LNCaP clone FGC (cell line): ENCODE measurements around the gene FBLN1.

Experiments used
- DNase-seq: peaks from one replicate; pipeline ENCODE4 v3.0.0-alpha.2; 2011; ENCODE audit warnings: low read depth
- H3K4me3 ChIP-seq: 2 replicates; pipeline ENCODE4 v1.5.1; 2011; ENCODE audit warnings: mild to moderate bottlenecking, low read depth, low read length, control low read depth
- TF ChIP-seq, protein P1 (sequence below): IDR thresholded peaks from 2 replicates; pipeline ENCODE4 v1.5.1; 2012; ENCODE audit warnings: mild to moderate bottlenecking; ENCODE audit not compliant: control insufficient read depth, insufficient read depth; ENCODE audit errors: extremely low read depth

FBLN1 gene

DNA sequence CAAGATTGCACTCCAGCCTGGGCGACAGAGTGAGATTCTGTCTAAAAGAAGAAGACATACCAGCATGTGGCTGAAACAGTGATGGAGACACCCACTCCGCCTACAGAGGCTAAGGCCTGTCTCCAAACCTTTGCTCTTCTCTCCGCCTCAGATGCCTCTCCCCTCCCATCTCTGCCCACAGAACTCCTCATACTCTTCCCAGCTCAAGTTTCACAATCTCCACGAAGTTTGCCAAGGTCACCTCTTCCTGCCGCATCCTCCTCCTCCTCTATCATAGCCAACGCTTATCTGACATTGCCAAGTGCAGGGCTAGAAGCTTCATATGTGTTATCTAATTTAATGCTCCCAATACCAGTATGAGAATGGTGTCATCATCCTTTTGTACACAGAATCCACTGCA, 25.9 kb upstream of the FBLN1 start:
- no peak for DNase-seq
- TF ChIP-seq, protein P1, sequence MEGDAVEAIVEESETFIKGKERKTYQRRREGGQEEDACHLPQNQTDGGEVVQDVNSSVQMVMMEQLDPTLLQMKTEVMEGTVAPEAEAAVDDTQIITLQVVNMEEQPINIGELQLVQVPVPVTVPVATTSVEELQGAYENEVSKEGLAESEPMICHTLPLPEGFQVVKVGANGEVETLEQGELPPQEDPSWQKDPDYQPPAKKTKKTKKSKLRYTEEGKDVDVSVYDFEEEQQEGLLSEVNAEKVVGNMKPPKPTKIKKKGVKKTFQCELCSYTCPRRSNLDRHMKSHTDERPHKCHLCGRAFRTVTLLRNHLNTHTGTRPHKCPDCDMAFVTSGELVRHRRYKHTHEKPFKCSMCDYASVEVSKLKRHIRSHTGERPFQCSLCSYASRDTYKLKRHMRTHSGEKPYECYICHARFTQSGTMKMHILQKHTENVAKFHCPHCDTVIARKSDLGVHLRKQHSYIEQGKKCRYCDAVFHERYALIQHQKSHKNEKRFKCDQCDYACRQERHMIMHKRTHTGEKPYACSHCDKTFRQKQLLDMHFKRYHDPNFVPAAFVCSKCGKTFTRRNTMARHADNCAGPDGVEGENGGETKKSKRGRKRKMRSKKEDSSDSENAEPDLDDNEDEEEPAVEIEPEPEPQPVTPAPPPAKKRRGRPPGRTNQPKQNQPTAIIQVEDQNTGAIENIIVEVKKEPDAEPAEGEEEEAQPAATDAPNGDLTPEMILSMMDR: no peak
- no peak overlapping the region for H3K4me3 ChIP-seq

DNA sequence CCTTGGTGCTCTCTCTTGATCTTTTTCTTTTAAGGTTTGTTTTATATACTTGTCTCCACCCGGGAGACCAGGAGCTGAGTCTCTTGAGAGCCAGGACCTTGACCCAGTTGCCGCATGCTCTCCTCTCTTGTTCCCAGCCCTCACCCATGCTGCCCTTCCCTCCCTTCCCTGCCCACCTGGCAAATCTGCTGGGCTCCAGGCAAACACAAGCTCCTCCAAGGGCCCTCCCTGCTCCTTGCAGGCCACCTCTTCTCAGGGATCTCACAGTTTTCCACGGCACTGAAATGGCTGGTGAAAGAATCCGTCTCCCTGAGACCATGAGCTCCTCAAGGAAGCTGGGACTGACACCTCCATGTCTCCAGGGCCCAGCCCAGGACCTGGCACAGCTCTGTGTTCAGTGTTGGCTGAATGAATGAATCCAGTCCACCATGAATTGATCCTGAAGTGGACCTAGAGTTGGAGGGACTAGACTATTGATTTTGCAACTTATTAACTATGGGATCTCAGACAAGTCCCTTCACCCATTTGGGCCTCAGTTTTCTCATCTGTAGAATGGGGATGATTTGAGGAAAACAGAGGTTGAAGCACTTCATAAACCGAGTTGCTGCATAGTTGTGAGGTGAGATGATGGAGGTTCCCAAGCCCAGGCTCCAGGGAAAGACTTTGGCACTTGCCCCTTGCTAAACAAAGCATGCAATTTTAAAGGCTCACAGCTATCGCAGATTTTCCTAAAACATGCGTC, 25.1 kb upstream of the FBLN1 start:
- H3K4me3 ChIP-seq: no peak overlapping the region
- TF ChIP-seq, protein P1: no peak
- DNase-seq: no peak

DNA sequence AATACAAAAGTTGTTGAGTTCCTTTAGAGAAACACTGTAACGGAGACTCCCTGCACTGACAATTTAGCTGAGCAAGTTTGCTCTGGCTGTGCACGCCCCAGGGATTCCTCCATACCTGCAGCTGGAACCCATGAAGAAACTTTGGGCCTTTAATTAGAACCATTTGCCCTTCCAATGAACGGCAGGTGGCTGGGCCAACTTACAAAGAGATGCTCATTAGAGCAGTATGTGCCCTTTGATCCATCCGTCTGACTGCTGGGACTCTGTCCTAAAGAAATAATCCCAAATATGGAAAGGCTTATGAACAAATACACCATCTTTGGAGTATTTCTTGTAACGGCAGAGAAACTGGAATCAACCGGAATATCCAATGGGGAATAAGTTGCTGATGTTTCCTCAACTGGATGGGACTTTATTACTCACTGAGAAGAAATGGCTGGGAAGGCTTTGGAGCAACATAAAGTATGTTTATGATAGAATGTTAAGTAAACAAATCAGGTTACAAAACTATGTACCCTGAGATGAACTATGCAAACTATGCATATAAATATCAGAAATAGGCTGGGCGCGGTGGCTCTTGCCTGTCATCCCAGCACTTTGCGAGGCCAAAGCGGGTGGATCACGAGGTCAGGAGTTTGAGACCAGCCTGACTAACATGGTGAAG, 24.4 kb upstream of the FBLN1 start:
- H3K4me3 ChIP-seq: no peak overlapping the region
- TF ChIP-seq, protein P1: no peak
- peak; percentile 13 for DNase-seq

DNA sequence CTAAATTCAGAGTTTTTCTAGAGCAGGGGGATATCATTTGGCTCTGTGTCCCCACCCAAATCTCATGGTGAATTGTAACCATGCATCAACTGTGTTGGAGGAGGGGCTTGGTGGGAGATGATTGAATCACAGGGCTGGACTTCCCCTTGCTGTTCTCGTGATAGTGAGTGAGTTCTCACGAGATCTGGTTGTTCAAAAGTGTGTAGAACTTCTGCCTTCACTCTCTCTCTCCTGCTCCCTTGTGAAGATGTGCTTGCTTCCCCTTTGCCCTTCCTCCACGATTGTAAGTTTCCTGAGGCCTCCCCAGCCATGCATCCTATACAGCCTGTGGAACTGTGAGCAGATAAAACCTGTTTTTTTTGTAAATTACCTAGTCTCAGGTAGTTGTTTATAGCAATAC, 22.0 kb upstream of the FBLN1 start:
- DNase-seq: no peak
- TF ChIP-seq, protein P1: no peak

DNA sequence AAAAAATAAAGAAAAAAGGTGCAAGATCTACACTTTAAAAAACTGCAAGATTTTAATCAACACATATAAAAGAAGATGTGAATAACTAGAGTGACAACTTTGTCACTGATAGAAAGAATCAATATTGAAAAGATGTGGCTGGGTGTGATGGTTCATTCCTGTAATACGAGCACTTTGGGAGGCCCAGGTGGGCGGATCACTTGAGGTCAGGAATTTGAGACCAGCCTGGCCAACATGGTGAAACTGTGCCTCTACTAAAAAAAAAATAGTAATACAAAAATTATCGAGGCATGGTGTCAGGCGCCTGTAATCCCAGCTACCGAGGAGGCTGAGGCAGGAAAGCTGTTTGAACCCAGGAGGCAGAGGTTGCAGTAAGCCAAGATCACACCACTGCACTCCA, 21.0 kb upstream of the FBLN1 start:
- no peak overlapping the region for H3K4me3 ChIP-seq
- no peak for DNase-seq
- TF ChIP-seq, protein P1: no peak

More for the DNA sequence above, 22.0 kb upstream of the FBLN1 start:
- H3K4me3 ChIP-seq: no peak overlapping the region

DNA sequence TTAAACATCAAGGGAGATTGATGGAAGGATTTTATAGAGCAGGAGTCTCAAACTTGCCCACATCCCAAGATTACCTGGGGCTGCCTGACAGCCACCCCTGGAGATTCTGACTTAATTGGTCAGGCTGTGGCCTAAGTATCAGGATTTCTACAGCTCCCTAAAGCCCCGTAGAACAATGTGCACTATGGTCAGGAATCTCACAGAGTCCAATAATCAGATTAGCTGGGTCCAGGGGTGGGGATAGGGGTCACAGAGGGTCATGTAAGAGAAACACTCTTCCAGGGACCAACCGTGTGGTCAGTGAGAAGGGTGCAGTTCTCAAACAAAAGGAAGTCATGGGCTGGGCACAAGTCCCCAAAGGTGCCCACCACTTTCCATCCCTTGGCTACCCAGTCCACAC, 20.5 kb upstream of the FBLN1 start:
- no peak overlapping the region for H3K4me3 ChIP-seq
- no peak for DNase-seq
- TF ChIP-seq, protein P1: no peak
